Limb (tissue), 2 donors: ENCODE data around the gene NFATC1.

ENCODE experiments used
- DNase-seq, 2 donors: peaks; one replicate each; pipeline ENCODE4 v3.0.0-alpha.2; 2016; ENCODE audit errors: extremely low spot score in 2 of 2

Gene NFATC1

DNA sequence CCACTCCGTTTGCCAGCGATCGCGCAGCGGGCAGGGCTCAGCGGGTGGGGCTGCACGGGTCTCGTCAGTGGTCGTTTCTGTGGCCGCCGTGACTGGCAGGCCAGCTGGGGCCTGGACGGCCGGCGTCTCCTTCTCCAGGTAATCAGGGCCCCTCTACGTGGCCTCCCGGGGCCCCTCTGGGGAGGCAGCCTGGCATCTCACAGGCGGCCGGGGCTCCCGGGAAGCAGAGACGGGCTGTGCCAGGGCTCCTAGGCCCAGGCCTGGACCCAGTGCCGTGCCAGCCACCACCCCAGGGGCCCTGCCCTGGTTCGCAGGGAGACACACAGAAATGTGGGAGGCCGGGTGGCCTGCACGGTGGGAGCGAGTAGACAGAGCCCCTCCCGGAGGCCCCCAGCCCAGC, 59.5 kb downstream of the NFATC1 start:
- no peak for DNase-seq

GRCh38 chr18:79456105-79456980, 60.6 kb downstream of the NFATC1 start:
- no peak for DNase-seq

GRCh38 chr18:79457239-79457638, 61.5 kb downstream of the NFATC1 start:
- no peak for DNase-seq

DNA sequence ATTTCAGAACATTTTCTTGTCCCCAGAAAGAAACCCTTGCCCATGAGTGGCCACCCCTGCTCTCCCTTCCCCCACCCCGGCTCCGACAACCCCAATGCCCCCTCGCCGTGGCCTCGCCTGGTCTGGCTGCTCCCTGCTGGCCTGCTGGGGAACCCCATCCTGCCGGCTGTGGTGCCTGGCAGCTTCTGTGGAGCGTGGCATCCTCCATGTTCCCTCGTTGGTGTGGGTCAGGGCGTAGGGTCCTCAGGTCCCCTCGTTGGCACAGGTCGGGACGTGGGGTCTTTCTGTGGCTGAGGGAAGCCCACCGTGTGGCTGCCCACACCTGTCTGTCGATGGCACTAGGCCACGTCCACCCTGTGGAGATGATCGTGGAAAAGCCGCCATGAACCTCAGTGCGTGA, 61.9 kb downstream of the NFATC1 start:
- no peak for DNase-seq

- DNase-seq = no peak
Observed at GRCh38 chr18:79458131-79458838, 62.6 kb downstream of the NFATC1 start.

GRCh38 chr18:79458917-79459803, 63.4 kb downstream of the NFATC1 start:
- no peak for DNase-seq

- no peak for DNase-seq
Observed at GRCh38 chr18:79459946-79460480, 64.3 kb downstream of the NFATC1 start.

- no peak for DNase-seq
Observed at GRCh38 chr18:79460481-79461300, 65.0 kb downstream of the NFATC1 start.

GRCh38 chr18:79461627-79462026, 65.9 kb downstream of the NFATC1 start:
- no peak for DNase-seq

GRCh38 chr18:79463424-79463960, 67.8 kb downstream of the NFATC1 start:
- no peak for DNase-seq

DNA sequence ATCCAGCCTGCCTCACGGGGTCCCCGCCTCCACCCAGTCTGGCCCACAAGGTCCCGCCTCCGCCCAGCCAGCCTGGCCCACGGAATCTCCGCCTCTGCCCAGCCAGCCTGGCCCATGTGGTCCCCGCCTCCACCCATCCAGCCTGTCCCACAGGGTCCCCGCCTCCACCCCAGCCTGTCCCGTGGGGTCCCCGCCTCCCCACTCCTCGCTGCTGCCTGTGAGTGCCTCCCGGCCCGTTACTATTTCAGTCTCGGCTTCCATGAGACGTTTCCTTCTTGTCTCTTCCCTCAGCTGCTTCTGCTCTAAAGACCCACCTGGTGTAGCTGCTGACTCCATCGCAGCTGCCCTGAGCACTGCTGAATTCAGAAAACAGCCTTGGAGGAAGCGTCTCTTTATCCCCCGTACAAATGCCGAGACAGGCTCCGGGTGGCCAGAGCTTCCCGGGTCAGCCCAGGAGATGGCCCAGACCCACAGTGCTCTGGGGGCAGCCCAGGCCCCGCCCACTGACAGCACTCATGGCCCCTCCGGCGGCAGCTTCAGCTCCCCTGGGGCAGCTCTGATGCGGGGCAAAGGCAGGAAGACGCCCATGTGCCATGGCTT, 69.8 kb downstream of the NFATC1 start:
- DNase-seq = peak in 1 of 2 donors; percentile 59

DNA sequence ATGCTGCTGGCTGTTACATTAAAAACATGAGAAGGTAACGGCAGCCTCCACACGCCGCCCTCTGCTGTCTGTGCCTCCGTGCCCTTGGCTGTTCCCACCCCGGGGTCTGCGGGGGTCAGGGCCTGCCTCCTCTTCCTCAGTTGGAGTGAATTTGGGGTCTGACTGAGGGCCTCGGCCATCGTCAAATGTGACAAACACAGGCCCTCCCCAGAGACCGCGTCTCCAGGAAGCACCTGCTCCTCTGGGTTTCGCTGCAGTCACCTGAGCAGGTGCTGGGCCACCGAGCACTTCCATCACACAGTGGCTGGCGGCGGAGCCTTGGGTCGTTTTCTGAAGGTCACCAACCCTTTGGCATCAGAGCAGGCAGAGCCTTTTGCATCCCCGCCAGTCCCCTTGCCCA, 70.9 kb downstream of the NFATC1 start:
- DNase-seq = no peak

GRCh38 chr18:79467126-79467525, 71.4 kb downstream of the NFATC1 start:
- no peak for DNase-seq

- DNase-seq = no peak
Observed at GRCh38 chr18:79468119-79468789, 72.5 kb downstream of the NFATC1 start.

DNA sequence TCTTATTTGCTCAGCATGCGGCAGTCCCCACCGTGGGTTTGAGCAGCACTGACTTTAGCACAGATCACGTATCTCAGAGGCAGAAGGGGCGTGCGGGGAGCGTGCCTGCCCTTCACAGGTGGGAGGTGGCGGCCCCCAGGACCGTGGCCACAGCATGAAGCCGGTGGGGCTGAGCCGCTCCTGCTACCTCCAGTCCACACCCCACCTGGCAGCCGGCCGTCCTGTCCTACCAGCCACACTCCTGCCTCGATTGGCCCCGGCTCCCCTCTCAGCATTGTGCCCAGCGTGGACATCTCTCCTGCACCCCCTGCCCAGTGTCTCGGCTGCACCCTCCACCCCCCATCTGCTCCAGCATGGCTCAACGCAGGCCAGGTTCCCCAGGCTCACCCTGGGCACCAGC, 73.6 kb downstream of the NFATC1 start:
- DNase-seq = no peak

DNA sequence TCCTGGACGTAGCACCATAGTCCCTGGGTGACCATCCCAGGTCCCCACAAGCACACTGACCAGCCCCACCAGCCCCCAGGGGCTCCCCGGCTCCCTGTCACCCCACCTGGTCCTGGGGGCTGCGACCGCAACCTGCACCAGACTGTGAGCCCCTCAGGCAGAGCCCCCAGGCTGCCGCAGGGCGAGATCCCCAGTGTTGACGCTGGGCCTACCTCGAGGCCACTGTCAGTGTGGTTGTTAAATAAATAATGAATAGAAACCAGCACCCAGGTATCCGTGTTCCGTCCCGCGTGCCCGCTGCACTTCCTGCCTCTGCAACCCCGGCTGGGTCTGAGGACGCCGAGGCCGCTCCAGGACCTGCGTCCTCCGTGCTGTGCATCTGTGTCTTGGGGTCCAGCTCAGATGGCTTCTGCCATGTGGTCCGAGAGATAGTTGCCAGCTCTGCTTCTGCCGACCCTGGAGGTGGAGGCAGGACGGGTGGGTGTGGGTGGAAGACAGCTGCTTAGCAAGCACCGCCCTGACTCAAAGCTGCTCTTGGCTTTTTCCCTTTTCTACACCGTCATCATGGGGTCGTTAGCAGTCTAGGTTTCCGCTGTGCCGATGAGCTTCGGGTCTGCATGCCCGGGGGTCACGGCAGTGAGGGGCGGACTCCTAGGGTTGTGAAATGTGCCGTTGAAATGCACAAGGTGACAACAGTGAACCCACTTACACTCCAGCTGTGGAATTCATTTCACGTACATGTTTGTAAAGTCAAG, 74.2 kb downstream of the NFATC1 start:
- no peak for DNase-seq

DNA sequence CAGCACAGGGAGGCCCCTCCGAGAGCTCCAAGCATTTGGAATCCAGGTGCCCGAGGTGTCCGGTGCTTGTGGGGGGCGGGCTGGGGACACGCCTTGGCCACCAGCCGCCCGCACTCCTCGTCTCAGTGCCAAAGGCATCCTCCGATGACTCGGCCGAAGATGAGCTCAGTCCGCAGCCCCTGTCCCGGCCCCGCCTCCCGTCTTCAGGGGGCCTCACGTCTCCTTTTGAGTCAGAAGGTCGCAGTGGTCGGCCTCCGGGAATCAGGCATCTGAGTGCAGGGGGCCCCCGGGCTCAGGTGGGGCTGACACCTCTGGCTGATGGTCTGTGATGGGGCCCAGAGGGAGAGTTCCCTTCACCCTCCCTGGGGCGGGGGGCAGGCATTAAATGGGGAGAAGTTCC, 74.8 kb downstream of the NFATC1 start:
- no peak for DNase-seq

DNA sequence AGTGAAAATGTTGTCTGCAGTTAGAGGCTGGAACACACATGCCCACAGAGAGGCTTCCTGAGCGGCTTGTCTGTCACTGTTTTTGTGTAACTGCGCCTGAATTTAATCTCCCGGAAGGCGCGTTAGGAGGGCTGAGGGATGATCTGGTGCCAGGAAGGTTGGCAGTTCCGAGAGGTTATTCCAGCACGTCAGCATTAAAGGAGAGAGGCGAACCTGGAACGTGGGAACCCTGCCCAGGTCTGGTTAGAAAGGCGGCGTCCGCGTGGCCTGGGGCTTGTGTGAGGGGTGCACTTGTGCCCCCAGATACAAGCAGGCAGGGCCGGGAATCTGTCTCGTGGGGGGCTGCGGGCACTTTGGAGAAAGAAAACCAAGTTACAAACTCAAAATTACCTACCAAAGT, 75.3 kb downstream of the NFATC1 start:
- DNase-seq = peak in 1 of 2 donors; percentile 57

DNA sequence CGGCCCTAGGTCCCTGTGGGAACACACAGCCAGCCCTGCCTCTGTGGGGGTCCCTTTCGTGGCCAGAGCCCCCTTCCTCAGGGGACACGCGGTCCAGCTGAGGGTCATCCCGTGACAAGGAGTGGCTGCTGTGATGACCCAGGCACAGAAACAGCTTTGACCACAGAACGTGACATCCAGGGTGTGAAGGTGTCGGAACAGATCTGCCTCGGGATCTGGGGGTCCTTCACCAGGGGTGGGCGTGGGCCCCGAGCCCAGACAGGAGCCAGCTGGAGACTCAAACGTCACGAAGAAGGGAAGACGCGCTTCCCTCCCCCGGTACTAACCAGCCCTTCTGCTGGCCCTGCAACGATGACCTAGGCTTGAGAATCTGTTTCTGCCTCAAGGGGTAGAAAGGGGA, 75.9 kb downstream of the NFATC1 start:
- no peak for DNase-seq
